GM04503 (cell line): ENCODE results near the gene IZUMO2.
"Not testable (repeated sequence)": the region's sequence is repeated elsewhere in the genome, so short reads cannot be mapped to it uniquely, and the experiment has no call there.

Source experiments
- DNase-seq: peaks from one replicate; pipeline ENCODE4 v3.0.0-alpha.2; 2012; ENCODE audit warnings: low read depth

IZUMO2 gene

GRCh38 chr19:50181121-50181520 lies 18.0 kb upstream of the IZUMO2 start:
- DNase-seq, result no peak

- no peak for DNase-seq
Measured at GRCh38 chr19:50178859-50179537, 15.9 kb upstream of the IZUMO2 start.

GRCh38 chr19:50178320-50178719 lies 15.2 kb upstream of the IZUMO2 start:
- DNase-seq, result no peak

DNA sequence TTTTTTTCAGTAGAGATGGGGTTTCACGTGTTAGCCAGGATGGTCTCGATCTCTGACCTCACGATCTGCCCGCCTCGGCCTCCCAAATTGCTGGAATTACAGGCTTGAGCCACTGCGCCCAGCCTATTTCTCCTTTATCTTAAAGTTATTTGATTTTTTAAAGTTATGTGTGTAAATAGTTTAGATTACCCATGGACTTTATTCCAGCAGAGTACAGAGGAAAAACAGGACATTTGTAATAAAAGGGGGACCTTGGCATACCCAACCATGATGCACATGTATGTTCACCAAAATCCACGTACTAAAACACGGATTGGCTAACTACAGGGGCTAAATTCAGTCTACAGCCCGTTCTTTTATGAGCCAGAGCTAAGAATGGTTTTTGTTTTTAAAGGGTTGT lies 13.7 kb upstream of the IZUMO2 start:
- DNase-seq, result no peak

- DNase-seq, result no peak
Measured at GRCh38 chr19:50175924-50176323, 12.8 kb upstream of the IZUMO2 start.

DNA sequence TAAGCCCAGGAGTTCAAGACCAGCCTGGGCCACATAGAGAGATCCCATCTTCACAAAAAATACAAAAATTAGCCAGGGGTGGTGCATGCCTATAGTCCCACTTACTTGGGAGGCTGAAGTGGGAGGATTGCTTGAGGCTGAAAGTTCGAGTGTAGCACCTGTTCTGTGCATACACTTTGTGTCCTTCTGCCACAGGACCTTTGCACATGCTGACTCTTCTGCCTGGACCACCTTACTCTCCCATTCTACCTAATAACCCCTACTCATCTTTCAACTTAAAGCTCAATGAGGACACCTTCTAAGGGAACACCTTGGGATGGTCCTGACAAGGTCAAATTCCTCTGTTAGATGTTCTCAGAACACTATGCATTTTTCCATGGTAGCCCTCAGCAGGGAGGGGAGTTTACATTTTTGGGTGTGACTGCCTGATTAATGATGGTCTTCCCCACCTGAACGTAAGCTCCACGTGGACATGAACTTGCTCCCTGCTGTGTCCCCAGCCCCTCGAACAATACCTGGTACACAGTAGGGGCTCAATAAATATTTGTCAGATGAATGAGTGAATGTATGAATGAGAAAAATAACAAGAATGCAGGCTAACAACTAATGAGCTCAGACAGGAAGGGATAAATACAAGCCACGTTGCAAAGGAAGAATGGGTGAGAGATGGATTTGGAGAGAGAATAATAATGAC lies 11.2 kb upstream of the IZUMO2 start:
- no peak for DNase-seq

- DNase-seq, result no peak
Measured at GRCh38 chr19:50173127-50173526, 10.0 kb upstream of the IZUMO2 start.

GRCh38 chr19:50172726-50173125 lies 9.6 kb upstream of the IZUMO2 start:
- no peak for DNase-seq

DNA sequence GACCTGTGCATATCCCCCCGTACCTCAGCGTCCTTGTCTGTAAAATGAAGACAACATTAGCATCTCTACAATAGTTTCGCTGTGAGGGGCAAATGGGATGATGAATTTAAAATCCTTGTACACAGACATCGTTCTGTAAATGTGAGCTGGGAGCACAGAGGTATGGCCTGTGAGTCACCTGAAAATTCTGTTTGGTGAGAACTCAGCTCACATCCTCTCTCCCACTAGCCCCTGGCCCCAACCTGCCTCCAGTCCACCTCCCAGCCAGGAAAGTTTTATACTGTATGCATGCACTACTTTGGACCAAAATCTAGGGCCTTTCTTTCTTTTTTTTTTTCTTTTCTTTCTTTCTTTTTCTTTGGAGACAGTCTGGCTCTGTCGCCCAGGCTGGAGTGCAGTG lies 8.7 kb upstream of the IZUMO2 start:
- no peak for DNase-seq

- no peak for DNase-seq
Measured at GRCh38 chr19:50167314-50167721, 4.2 kb upstream of the IZUMO2 start.

DNA sequence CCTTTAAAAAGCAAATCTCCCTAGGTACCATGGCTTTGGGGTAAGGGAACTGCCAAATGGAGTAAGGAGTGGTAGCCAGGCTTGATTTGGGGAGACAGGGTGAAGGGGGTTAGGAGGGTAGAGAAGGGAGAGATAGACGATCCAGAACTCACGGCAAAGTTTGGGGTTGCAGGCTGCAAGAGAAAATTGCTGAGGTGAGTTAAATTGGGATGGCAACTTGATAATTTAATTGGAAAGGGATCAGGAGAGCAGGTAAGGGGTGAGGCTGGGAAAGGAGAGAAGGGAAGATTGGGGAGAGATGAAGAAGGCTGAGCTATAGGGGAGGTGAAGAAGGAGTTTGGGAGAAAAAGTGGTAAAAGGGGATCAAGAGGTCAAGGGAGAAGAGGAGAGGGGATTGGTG lies 4.0 kb downstream of the IZUMO2 start:
- no peak for DNase-seq

DNA sequence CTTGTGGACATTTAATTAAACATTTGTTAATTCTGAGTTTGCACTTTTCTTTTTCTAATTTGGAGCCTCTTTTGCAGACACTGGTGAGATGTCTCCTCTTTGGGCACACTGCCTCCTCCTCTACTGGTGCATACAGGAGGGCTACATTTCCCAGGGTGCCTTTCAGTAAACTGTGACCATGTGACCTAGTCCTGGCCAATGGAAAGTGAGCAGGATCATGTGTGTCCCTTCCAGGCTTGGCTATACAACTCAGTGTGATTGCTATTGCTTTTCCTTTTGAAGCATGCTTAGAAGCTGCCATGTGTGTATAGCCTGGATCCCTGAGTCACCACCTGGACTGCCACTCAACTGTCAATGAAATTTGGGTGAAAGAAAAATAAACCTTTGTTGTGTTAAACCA lies 4.5 kb downstream of the IZUMO2 start:
- DNase-seq, result no peak

GRCh38 chr19:50155520-50156109 lies 7.5 kb downstream of the IZUMO2 start:
- DNase-seq, result no peak

- DNase-seq, result no peak
Measured at GRCh38 chr19:50154529-50154928, 8.6 kb downstream of the IZUMO2 start.

DNA sequence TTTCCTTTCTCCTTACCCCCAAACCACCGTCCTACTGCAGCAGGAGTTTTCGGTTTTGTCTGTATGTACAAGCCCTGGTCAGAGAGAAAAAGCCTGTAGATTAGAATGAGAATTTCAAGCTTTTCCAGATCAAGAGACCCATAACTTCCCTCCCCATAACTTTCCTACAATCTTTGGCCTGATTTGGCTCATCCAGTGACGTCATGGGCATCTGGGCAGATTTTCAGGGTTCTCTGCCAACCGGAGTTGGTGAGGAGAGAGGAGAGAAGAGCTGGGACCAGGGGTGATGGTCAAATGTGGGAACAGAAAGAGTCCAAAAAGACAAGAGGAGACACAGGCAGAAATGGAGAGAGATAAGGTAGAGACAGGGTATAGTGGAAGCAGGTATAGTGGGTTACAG lies 10.5 kb downstream of the IZUMO2 start:
- no peak for DNase-seq

- no peak for DNase-seq
Measured at GRCh38 chr19:50148528-50148927, 14.6 kb downstream of the IZUMO2 start.

- peak; percentile 31 for DNase-seq
Measured at GRCh38 chr19:50147462-50148423, 15.3 kb downstream of the IZUMO2 start.

- DNase-seq, result not testable (repeated sequence)
Measured at GRCh38 chr19:50141921-50142320, 21.2 kb downstream of the IZUMO2 start.

- not testable (repeated sequence) for DNase-seq
Measured at GRCh38 chr19:50140118-50140845, 22.8 kb downstream of the IZUMO2 start.

GRCh38 chr19:50136603-50137365 lies 26.3 kb downstream of the IZUMO2 start:
- DNase-seq, result not testable (repeated sequence)
